ENCODE measurements around the gene EEFSEC.

EEFSEC gene

DNA sequence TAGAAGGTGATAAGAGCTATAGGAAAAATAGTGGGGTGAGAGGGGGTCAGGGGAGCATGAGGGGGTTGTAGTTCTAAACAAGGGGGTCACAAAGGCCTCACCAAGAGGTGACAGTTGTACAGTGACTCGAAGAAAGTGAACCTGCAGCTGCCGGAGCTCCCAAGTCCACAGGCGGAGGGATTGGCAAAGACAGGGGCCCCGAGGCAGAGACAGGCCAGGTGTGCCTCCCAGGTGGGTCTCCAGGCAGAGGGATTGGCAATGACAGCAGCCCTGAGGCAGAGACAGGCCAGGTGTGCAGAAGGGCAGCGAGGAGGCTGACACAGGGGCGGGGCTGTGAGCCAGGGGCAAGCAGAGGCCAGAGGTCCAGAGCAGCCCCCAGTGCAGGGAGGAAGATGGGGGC, 249.7 kb downstream of the EEFSEC start:
- Histone ChIP-seq H3K27me3 (replicated peaks; ENCODE audit: control insufficient read depth, insufficient read depth, low read length) (no peaks in the 10 kb centered on the region), H3K36me3 (ENCODE audit: control insufficient read depth, insufficient read depth, low read length) (no peaks in the 10 kb centered on the region), H3K4me3 (replicated peaks; ENCODE audit: low read depth, low read length) (no peak overlapping the region)
- DNase-seq (ENCODE audit: extremely low read depth, insufficient read length), result no peak
- TF ChIP-seq, protein P1, sequence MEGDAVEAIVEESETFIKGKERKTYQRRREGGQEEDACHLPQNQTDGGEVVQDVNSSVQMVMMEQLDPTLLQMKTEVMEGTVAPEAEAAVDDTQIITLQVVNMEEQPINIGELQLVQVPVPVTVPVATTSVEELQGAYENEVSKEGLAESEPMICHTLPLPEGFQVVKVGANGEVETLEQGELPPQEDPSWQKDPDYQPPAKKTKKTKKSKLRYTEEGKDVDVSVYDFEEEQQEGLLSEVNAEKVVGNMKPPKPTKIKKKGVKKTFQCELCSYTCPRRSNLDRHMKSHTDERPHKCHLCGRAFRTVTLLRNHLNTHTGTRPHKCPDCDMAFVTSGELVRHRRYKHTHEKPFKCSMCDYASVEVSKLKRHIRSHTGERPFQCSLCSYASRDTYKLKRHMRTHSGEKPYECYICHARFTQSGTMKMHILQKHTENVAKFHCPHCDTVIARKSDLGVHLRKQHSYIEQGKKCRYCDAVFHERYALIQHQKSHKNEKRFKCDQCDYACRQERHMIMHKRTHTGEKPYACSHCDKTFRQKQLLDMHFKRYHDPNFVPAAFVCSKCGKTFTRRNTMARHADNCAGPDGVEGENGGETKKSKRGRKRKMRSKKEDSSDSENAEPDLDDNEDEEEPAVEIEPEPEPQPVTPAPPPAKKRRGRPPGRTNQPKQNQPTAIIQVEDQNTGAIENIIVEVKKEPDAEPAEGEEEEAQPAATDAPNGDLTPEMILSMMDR (IDR thresholded peaks at IDR 0.05; ENCODE audit: insufficient read depth, low read length, poor library complexity, severe bottlenecking), result no peak

DNA sequence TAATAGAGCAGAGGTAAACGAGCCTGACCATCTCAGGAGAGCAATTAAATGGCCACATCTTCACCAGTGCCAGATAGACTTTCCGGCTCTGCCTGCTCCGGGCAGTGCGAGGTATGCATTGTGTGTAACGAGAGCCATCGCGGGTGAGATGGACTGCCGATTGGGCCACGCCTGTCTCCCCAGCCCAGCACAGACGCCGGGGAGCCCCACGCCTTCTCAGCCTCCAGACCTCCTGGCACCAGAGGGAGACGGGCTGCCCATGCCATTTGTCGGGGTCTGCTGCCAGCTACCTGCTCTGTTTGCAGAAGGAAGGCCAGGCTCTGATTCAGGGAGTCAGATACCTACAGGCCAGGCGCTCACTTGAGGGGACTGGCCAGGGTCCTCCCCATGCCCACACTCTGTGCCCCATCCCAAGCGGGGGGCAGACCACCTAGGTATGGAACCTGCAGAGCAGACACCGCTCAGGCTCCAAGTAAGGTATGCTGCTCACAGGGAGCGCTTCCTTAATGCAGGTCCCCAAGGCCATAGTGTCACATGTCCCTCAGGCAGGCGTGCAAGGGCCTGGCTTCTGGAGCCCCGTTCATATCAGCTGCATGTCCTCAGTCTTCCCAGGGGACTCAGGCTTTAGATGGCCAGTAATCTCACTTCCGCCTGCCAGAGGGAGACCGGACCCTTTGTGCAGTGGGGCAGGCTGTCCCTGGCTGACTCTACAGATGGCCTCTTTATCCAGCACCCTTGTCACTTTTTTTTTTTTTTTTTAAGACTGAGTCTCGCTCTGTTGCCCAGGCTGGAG, 251.2 kb downstream of the EEFSEC start:
- no peak for DNase-seq (ENCODE audit: extremely low read depth, insufficient read length)
- H3K36me3 ChIP-seq (ENCODE audit: control insufficient read depth, insufficient read depth, low read length), result no peaks in the 10 kb centered on the region
- H3K27me3 ChIP-seq (replicated peaks; ENCODE audit: control insufficient read depth, insufficient read depth, low read length), result no peaks in the 10 kb centered on the region
- TF ChIP-seq, protein P1 (IDR thresholded peaks at IDR 0.05; ENCODE audit: insufficient read depth, low read length, poor library complexity, severe bottlenecking), result no peak
- H3K4me3 ChIP-seq (replicated peaks; ENCODE audit: low read depth, low read length), result no peak overlapping the region

DNA sequence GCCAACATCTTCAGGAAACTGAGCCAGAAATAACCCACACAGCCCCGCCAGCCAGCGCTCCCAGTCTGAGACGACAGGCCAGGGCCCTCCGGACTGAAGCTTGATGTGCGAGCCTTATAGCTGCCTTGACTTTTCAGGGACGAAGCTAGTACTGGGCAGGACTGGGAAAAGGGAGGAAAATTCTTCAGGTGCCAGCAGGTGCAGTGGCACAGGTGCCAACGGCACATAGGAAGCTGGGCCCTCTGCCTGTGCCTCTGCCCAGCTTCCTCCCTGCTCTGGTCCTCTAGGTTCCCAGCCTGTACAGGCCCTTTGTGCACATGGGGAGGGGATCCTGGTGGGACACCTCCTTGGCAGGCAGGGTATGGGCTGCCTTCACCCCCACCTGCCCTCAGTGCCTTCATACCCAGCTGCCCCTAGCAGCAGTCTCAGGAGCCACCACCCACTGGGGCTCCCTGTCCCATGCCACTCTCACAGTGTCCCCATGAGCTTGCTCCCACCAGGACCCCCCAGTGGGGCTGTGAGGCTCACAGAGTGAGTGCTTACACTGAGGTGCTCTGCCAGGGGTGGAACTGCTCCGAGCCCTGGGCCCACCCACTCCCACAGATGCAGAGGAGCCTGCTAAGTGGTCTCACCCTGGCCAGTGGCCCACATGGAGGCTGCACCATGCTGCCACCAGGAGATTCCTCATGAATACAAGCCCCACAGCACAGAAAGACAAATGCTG, 252.4 kb downstream of the EEFSEC start:
- no peak for DNase-seq (ENCODE audit: extremely low read depth, insufficient read length)
- no peak overlapping the region for H3K4me3 ChIP-seq (replicated peaks; ENCODE audit: low read depth, low read length)
- no peaks in the 10 kb centered on the region for H3K27me3 ChIP-seq (replicated peaks; ENCODE audit: control insufficient read depth, insufficient read depth, low read length)
- no peaks in the 10 kb centered on the region for H3K36me3 ChIP-seq (ENCODE audit: control insufficient read depth, insufficient read depth, low read length)
- TF ChIP-seq, protein P1 (IDR thresholded peaks at IDR 0.05; ENCODE audit: insufficient read depth, low read length, poor library complexity, severe bottlenecking), result no peak

- H3K4me3 ChIP-seq (replicated peaks; ENCODE audit: low read depth, low read length), result no peak overlapping the region
- no peaks in the 10 kb centered on the region for H3K27me3 ChIP-seq (replicated peaks; ENCODE audit: control insufficient read depth, insufficient read depth, low read length)
- H3K36me3 ChIP-seq (ENCODE audit: control insufficient read depth, insufficient read depth, low read length), result no peaks in the 10 kb centered on the region
- TF ChIP-seq, protein P1 (IDR thresholded peaks at IDR 0.05; ENCODE audit: insufficient read depth, low read length, poor library complexity, severe bottlenecking), result no peak
- no peak for DNase-seq (ENCODE audit: extremely low read depth, insufficient read length)
Observed at GRCh38 chr3:128407247-128407646, 254.0 kb downstream of the EEFSEC start.

- TF ChIP-seq, protein P1 (IDR thresholded peaks at IDR 0.05; ENCODE audit: insufficient read depth, low read length, poor library complexity, severe bottlenecking), result no peak
- H3K27me3 ChIP-seq (replicated peaks; ENCODE audit: control insufficient read depth, insufficient read depth, low read length), result no peaks in the 10 kb centered on the region
- no peak overlapping the region for H3K4me3 ChIP-seq (replicated peaks; ENCODE audit: low read depth, low read length)
- no peaks in the 10 kb centered on the region for H3K36me3 ChIP-seq (ENCODE audit: control insufficient read depth, insufficient read depth, low read length)
- no peak for DNase-seq (ENCODE audit: extremely low read depth, insufficient read length)
Observed at GRCh38 chr3:128408012-128408692, 254.9 kb downstream of the EEFSEC start.
